T-helper 2 cell treated with Interferon-gamma antibody and Interleukin-4, amounts not matched to agents 100 ng/mL and 5 ng/mL, for 36 hours (primary cell): ENCODE data around the gene CYP19A1. TPM values are rescaled to one million over a fixed set of nuclear protein-coding genes. Genes with fewer than 3 reads are reported as not detected.

ENCODE experiments used
- intact Hi-C: fragments of 100-400 bp; cut with micrococcal nuclease; formaldehyde crosslinking; loops from one replicate; pipeline ENCODE4 v1.15.1; 2023
- total RNA-seq: library from RNA; stranded (reverse); gene quantifications from 2 replicates; pipeline ENCODE4 v1.2.3, GENCODE V29; 2022

Gene CYP19A1
- total RNA-seq, 1 donor from 2014 or later, result 0.75 TPM

- intact Hi-C loops, result no loop called here
Measured at GRCh38 chr15:51186891-51187290, 151.5 kb downstream of the CYP19A1 start.

GRCh38 chr15:51186181-51186705 lies 152.2 kb downstream of the CYP19A1 start:
- intact Hi-C loops, result no loop called here

- intact Hi-C loops, result no loop called here
Measured at GRCh38 chr15:51185213-51186159, 152.9 kb downstream of the CYP19A1 start.

GRCh38 chr15:51184627-51185026 lies 153.8 kb downstream of the CYP19A1 start:
- intact Hi-C loops, result no loop called here

GRCh38 chr15:51183076-51183475 lies 155.3 kb downstream of the CYP19A1 start:
- intact Hi-C loops, result no loop called here

GRCh38 chr15:51181905-51182304 lies 156.5 kb downstream of the CYP19A1 start:
- intact Hi-C loops, result no loop called here

- intact Hi-C loops, result no loop called here
Measured at GRCh38 chr15:51181221-51181620, 157.2 kb downstream of the CYP19A1 start.

GRCh38 chr15:51180534-51180933 lies 157.9 kb downstream of the CYP19A1 start:
- intact Hi-C loops, result no loop called here

- intact Hi-C loops, result no loop called here
Measured at GRCh38 chr15:51180011-51180410, 158.4 kb downstream of the CYP19A1 start.

GRCh38 chr15:51172193-51172592 lies 166.2 kb downstream of the CYP19A1 start:
- intact Hi-C loops, result no loop called here

GRCh38 chr15:51171634-51171932 lies 166.8 kb downstream of the CYP19A1 start:
- intact Hi-C loops, result no loop called here

GRCh38 chr15:51170882-51171633 lies 167.3 kb downstream of the CYP19A1 start:
- intact Hi-C loops, result no loop called here

- intact Hi-C loops, result loop anchor here (10.0 kb wide), 1 partner anchor 56 kb away; no protein-coding TSS in a partner anchor
Measured at GRCh38 chr15:51168700-51169099, 169.7 kb downstream of the CYP19A1 start.

GRCh38 chr15:51163843-51164242 lies 174.6 kb downstream of the CYP19A1 start:
- intact Hi-C loops, result loop anchor here (1.0 to 10.0 kb wide), 4 partner anchors 28 to 217 kb away; no protein-coding TSS in a partner anchor

GRCh38 chr15:51162865-51163762 lies 175.3 kb downstream of the CYP19A1 start:
- intact Hi-C loops, result loop anchor here (1.0 to 10.0 kb wide), 4 partner anchors 29 to 218 kb away; no protein-coding TSS in a partner anchor

- intact Hi-C loops, result loop anchor here (10.0 kb wide), 1 partner anchor 63 kb away; no protein-coding TSS in a partner anchor
Measured at GRCh38 chr15:51161491-51162220, 176.7 kb downstream of the CYP19A1 start.

- intact Hi-C loops, result loop anchor here (10.0 kb wide), 1 partner anchor 64 kb away; no protein-coding TSS in a partner anchor
Measured at GRCh38 chr15:51160484-51160883, 177.9 kb downstream of the CYP19A1 start.
